A172 (cell line): ENCODE measurements around the gene STIM1. TPM values are rescaled to one million over a fixed set of nuclear protein-coding genes. Genes with fewer than 3 reads are reported as not detected.

Experiments used
- DNase-seq: peaks from one replicate; pipeline ENCODE4 v3.0.0-alpha.2; 2015; ENCODE audit warnings: low spot score
- total RNA-seq: library from RNA; depleted of rRNA; stranded (reverse); fragments of >200 nt; shearing (Covaris generic); gene quantifications from 2 replicates; pipeline ENCODE4 v1.2.3, GENCODE V29; 2014

The STIM1 gene
- total RNA-seq, 1 experiment from 2014 or later: 23.6 TPM

DNA sequence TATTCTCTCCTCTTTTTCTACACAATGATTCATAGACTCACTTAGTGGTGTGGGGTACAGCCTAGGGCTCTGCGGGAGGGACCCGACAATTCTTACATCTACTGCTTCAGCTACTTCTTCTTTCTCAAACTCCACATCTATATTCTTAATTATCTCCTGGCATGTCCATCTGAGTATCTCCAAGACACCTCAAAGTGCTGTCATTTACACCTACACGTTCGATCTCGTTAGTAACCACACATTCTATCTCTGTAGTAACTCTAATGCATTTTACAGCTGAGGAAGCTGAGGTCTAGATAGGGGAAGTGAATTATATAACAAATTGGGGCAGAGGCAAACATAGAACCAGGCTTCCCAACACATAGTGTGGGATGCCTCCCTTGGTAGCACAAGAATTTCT, 211.4 kb downstream of the STIM1 start:
- no peak for DNase-seq

GRCh38 chr11:4068962-4069361, 213.5 kb downstream of the STIM1 start:
- DNase-seq: no peak

DNA sequence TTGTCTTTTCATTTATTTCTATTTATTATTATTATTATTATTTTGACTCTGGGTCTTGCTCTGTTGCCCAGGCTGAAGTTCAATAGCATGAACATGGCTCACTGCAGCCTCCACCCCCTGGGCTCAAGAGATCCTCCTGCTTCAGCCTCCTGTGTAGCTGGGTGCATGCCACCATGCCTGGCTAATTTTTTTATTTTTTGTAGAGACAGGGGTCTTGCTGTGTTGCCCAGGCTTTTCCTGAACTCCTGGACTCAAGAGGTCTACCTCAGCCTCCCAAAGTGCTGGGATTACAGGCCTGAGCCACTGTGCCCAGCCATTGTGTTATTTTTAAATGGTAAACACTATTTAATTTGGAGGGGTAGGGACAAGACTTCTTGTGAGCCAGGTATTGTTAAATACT, 215.9 kb downstream of the STIM1 start:
- DNase-seq: no peak

GRCh38 chr11:4071914-4072313, 216.4 kb downstream of the STIM1 start:
- DNase-seq: no peak

GRCh38 chr11:4072668-4073285, 217.3 kb downstream of the STIM1 start:
- DNase-seq: peak; percentile 82

DNA sequence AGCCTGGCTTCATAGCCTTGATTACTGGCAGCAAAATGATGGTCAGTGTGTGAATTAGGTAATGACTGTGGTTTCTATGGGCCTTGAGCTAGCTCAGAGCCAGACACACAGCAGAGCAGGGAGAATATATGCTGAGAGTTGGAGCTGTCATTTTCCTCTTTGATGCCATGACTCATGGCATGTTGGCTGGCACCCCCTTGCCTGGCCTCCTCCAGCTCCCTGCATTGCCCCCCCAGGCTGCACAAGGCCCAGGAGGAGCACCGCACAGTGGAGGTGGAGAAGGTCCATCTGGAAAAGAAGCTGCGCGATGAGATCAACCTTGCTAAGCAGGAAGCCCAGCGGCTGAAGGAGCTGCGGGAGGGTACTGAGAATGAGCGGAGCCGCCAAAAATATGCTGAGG, 218.8 kb downstream of the STIM1 start:
- DNase-seq: no peak

DNA sequence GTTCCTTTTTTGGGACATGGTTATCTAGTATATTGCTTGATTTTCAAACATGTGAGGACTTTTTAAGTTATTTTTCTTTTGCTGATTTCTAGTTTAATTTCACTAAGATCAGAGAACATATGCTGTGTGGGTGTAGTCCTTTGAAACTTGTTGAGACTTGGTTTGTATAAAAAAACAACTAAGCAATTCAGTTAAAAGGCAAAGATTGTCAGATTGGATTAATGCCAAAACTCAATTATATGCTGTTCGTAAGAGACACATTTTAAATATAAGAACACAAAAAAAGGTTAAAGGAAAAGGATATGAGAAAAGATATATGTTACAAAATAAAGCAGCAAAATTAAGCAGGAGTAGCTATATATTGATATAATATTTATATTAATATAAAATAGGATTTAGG, 221.3 kb downstream of the STIM1 start:
- no peak for DNase-seq

- no peak for DNase-seq
Measured at GRCh38 chr11:4083198-4083597, 227.7 kb downstream of the STIM1 start.

DNA sequence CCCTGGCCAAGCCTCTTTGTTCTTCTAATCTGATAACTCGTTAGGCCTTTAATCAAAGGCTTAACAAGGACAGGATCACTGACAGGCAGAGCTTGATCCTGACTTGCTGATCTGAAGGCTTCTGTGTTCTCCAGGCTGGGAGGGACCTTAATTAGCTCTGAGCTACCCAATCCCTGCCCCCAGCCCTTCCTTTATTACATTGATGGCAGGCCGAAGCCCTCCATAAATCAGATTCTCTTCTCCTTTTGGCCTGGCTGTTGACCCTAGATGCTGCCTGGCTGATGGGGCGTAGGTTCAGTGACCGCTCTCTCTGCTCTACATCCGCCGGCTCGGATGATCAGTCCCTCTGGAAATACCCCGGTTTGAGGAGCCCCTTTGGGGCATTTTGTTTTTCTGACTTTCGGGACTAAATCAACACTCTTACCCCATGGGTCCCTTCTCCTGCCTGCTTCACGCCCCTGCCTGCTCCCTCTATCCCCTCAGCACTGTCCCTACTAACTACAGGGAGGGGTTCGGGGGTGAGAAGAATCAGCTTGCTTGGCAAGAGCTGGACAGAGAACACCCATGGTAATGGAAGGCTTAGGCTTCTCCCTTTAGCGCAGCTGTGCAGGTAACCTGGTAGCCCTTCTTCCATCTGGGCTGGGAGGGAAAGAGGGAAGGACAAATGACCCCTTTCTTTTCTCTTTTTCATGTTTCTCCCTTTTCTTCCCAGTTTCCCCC, 229.1 kb downstream of the STIM1 start:
- DNase-seq: no peak

- no peak for DNase-seq
Measured at GRCh38 chr11:4085575-4085974, 230.1 kb downstream of the STIM1 start.

DNA sequence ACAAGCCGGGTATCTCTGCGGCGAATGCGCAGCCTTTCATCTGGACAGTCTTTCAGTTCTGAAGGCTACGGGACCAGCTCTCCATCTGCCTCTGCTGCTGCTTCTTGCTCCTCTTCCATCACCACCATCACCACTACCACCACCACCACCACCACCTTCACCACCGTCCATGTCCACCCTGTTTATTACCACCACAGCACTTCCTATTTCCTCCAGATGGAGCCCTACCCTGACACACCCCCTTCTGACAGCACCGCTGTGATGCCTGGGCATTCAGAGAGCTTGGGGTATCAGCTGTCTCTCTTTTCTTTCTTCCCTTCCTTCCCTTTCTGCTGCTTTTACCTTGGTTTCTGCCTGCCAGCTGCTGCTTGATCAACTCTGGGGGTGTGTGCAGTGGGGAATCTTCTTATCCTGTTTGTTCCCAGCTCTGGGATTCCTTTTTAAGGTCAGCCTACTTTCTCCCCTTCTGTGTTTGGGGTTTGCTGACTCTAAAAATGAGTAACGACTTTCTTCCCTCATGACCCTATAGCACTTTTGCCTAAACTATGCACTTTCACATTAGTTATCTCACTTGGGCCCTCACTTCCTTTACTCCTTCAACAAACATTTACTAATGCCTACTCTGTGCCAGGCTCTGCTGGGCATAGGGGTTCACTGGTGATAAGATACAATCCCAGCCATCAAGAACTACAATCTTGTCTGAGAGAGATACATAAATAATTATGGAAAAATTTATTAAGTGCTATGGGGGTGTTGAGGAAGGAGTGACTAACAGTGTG, 231.3 kb downstream of the STIM1 start:
- DNase-seq: no peak

DNA sequence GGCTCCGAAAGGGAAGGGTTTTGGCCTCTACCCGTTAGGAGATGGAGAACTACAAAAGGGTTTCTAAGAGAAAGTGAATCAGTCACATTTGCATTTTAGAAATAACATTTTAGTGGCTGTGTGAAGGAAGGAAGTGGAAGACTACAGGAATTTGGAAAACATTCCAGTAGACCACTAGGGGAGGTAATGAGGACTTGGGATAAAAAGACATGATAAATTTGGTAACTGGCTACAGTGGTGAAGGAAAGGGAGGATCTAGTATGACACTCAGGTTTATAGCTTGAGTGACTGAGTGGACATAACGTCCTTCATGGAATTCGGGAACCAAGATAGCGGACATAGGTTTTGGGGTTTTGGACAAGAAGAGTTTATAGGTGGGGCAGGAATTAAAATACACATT, 232.1 kb downstream of the STIM1 start:
- peak; percentile 29 for DNase-seq

DNA sequence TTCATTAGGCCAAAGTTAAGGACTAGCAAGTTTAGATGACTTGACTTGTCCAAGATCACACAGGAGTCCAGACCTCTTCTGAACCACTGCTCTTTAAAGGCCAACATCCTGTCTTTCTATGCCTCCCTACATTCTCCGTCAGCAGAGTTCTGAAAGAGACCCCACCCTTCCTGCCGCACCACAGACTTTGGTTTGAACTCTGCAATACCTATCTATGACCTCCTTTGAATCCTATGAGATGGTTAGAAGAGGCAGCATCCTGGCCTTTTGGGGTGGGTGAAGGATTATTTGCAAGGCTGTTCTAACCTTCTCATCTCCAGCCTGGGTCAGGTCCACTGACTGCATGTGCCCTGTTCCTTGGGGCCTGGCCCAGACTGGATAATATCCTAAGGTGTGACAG, 234.8 kb downstream of the STIM1 start:
- DNase-seq: no peak

- DNase-seq: no peak
Measured at GRCh38 chr11:4092026-4092425, 236.6 kb downstream of the STIM1 start.

- DNase-seq: peak; percentile 18
Measured at GRCh38 chr11:4093519-4094347, 238.3 kb downstream of the STIM1 start.

- DNase-seq: peak; percentile 94
Measured at GRCh38 chr11:4094348-4095291, 239.2 kb downstream of the STIM1 start, which contains the start of gene RRM1. TSS of gene RRM1 (plus strand) at chr11:4094799. CDS start at chr11:4095013, 214 bp downstream.

DNA sequence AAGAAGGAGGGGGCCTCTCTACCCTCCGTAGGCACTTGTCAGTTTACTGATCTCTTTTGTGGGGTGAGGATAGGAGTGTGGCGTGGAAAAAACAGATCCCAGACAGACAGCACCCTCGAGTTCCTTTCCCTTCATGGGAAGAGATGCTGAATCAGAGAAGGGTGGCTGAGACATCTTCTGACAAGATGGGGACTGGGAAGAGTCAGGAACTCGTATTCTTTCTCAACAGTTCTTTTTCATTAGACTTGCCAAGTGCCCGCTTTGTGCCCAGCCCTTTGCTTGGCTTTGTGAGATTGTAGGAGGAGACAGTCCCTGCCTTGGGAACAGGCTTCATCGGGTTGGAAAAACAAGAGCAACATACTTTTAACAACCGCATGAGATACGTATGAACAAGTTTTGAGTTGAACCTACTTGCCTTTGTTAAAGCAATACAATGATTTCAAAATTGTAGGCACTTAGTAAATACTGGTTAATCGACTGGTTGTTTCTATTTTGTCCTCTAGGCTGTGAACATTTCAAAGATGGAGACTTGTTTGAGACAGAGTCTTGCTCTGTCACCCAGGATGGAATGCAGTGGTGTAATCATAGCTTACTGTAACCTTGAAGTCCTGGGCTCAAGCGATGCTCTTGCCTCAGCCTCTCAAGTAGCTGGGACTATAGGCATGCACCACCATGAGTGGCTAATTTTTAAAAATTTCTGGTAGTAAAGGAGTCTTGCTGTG, 240.2 kb downstream of the STIM1 start:
- DNase-seq: peak; percentile 42

DNA sequence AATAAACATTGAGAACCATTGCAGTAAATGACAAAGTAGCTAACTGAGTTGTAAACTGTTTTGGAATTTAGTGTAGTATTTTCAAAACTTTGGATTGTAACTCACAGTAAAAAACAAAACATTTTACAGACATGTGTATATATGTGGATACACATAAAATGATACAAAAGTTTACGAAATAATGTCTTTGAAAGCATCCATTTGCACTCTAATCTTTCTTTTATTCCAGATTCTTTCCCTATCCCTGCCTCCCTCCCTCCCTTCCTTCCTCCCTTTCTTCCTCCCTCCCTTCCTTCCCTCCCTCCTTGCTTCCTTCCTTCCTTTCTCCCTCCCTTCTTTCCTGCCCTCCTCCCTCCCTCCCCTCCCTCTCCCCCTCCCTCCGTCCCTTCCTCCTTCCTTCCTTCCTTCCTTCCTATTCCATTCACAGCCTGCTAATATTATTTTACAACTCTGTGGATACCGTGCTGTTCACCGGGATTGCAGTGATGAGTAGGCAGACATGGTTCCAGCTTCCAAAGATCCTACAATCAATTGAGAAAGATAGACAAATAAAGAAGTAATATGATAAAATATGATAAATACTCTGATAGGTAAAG, 242.7 kb downstream of the STIM1 start:
- DNase-seq: no peak

DNA sequence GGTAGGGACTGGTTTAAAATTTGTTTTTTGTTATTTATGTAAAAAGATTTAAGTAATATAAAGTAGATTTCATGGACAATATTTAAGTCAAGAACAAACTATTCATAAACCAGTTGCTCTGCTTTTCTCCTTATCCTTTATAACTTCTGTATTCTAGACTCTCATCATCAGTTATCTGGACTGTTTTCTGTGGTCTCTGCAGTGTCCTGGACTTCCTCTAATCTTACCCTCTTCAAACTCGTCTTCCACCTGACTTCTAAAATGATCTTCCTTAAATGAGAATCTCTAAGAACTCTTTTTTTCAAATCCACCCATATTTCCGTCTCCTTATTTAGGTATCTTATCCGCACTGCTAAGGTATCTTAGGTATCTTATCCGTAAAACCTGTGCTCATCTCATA, 247.2 kb downstream of the STIM1 start:
- DNase-seq: no peak

- DNase-seq: no peak
Measured at GRCh38 chr11:4103269-4103668, 247.8 kb downstream of the STIM1 start.
